Osteocyte (in vitro differentiated cells): ENCODE data around the gene SLFN5. TPM values are rescaled to one million over a fixed set of nuclear protein-coding genes. Genes with fewer than 3 reads are reported as not detected.
"Not testable (repeated sequence)": the region's sequence is repeated elsewhere in the genome, so short reads cannot be mapped to it uniquely, and the experiment has no call there.

Experiments used
- DNase-seq: peaks from one replicate; pipeline ENCODE4 v3.0.0; 2021; ENCODE audit warnings: mixed read lengths; ENCODE audit not compliant: unreplicated experiment; ENCODE audit errors: extremely low spot score
- H3K27ac Mint-ChIP-seq: one replicate; pipeline ENCODE4 v1.8.0; 2021; ENCODE audit warnings: mild to moderate bottlenecking, mixed read lengths; ENCODE audit not compliant: unreplicated experiment
- H3K27me3 Mint-ChIP-seq: one replicate; pipeline ENCODE4 v1.8.0; 2021; ENCODE audit warnings: mixed read lengths; ENCODE audit not compliant: unreplicated experiment
- H3K36me3 Mint-ChIP-seq: one replicate; pipeline ENCODE4 v1.8.0; 2021; ENCODE audit warnings: mixed read lengths; ENCODE audit not compliant: unreplicated experiment
- H3K4me1 Mint-ChIP-seq: one replicate; pipeline ENCODE4 v1.8.0; 2021; ENCODE audit warnings: mixed read lengths; ENCODE audit not compliant: unreplicated experiment
- H3K4me3 Mint-ChIP-seq: one replicate; pipeline ENCODE4 v1.8.0; 2021; ENCODE audit warnings: mild to moderate bottlenecking, moderate library complexity, mixed read lengths; ENCODE audit not compliant: unreplicated experiment
- H3K9me3 Mint-ChIP-seq: one replicate; pipeline ENCODE4 v1.8.0; 2021; ENCODE audit warnings: mixed read lengths; ENCODE audit not compliant: unreplicated experiment
- total RNA-seq: library from RNA; stranded (reverse); gene quantifications from 2 replicates; pipeline ENCODE4 v1.2.1, GENCODE V29; 2021
- TF ChIP-seq, protein P1 (sequence below): fragments of 200-600 bp; sonication (generic); IDR thresholded peaks from 2 replicates; pipeline ENCODE4 v1.5.0; 2021; ENCODE audit warnings: antibody characterized with exemption, mild to moderate bottlenecking, moderate library complexity

The SLFN5 gene
- total RNA-seq, 1 donor from 2014 or later = 79.0 TPM

DNA sequence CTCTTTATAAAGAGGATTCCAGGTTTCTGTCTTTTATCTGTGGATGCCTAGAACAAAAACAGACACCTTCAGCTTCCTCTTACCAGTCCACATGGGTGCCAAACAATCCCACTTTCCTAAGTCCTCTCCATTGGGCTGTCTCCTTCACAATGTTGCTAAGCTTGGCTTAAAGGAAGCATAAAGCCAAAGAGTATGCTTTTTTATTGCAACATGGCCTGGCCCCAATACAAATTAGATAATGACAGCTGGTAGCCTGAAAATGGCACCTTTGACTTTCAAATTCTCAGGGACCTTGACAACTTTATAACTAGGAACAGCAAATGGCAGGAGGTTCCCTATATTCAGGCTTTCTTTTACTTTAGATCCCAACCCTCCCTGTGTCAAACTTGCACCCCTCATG is 55.8 kb downstream of the SLFN5 start:
- H3K27ac Mint-ChIP-seq = no peak overlapping the region

DNA sequence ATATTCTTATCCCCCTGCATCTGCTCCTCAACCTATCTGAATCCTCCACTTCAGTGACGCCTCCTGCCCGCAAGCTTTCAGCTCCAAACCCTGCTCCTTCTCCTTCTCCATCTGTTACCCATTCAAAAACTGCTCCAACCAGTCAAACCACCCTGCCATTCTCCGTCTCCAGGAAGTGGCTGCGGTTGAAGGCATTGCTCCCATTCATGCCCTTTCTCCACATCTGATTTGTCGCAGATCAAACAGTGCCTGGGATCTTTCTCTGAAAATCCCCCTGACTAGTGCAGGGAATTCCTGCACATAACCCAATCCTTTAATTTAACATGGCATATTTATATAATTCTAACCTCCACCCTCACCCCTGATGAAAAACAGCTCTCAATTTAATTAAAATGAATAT is 56.3 kb downstream of the SLFN5 start:
- H3K4me3 Mint-ChIP-seq = no peak overlapping the region
- peaks cover 2% of the 10 kb centered on the region for H3K27me3 Mint-ChIP-seq
- H3K27ac Mint-ChIP-seq = no peak overlapping the region
- no peak for DNase-seq
- H3K9me3 Mint-ChIP-seq = peaks cover 40% of the 10 kb centered on the region
- TF ChIP-seq, protein P1, sequence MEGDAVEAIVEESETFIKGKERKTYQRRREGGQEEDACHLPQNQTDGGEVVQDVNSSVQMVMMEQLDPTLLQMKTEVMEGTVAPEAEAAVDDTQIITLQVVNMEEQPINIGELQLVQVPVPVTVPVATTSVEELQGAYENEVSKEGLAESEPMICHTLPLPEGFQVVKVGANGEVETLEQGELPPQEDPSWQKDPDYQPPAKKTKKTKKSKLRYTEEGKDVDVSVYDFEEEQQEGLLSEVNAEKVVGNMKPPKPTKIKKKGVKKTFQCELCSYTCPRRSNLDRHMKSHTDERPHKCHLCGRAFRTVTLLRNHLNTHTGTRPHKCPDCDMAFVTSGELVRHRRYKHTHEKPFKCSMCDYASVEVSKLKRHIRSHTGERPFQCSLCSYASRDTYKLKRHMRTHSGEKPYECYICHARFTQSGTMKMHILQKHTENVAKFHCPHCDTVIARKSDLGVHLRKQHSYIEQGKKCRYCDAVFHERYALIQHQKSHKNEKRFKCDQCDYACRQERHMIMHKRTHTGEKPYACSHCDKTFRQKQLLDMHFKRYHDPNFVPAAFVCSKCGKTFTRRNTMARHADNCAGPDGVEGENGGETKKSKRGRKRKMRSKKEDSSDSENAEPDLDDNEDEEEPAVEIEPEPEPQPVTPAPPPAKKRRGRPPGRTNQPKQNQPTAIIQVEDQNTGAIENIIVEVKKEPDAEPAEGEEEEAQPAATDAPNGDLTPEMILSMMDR = no peak
- no peaks in the 10 kb centered on the region for H3K36me3 Mint-ChIP-seq
- H3K4me1 Mint-ChIP-seq = peaks cover 23% of the 10 kb centered on the region

More for the DNA sequence above, 55.8 kb downstream of the SLFN5 start:
- H3K27me3 Mint-ChIP-seq = peaks cover 2% of the 10 kb centered on the region
- TF ChIP-seq, protein P1 = no peak
- DNase-seq = no peak
- H3K4me3 Mint-ChIP-seq = no peak overlapping the region
- peaks cover 27% of the 10 kb centered on the region for H3K4me1 Mint-ChIP-seq
- H3K9me3 Mint-ChIP-seq = peaks cover 38% of the 10 kb centered on the region
- no peaks in the 10 kb centered on the region for H3K36me3 Mint-ChIP-seq

DNA sequence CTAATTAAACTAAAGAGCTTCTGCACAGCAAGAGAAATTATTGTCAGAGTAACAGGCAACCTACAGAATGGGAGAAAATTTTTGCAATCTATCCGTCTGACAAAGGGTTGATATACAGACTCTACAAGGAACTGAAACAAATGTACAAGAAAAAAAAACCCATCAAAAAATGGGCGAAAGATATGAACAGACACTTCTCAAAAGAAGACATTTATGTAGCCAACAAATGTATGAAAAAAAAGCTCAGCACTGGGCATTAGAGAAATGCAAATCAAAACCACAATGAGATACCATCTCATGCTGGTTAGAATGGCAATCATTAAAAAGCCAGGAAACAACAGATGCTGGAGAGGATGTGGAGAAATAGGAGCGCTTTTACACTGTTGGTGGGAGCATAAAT is 66.5 kb downstream of the SLFN5 start:
- H3K27me3 Mint-ChIP-seq = peaks cover 36% of the 10 kb centered on the region

DNA sequence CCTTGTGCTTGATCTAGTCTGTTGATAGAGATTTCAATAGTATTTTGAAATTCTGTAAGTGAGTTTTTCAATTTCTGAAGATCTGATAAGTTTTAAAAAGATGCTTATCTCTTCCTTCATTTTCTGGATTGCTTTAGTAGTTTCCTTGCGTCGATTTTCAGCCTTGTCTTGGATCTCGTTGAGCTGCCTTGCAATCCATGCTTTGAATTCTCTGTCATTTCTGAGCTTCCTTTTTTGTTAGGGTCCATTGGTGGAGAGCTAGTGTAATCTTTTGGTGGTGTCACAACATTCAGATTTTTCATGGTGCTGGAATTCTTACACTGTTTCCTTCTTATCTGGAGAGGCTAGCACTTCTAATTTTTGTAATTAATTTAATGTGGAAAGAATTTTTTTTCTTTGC is 69.5 kb downstream of the SLFN5 start:
- H3K4me3 Mint-ChIP-seq = no peak overlapping the region
- H3K9me3 Mint-ChIP-seq = no peaks in the 10 kb centered on the region
- H3K27ac Mint-ChIP-seq = no peak overlapping the region
- DNase-seq = no peak
- no peaks in the 10 kb centered on the region for H3K36me3 Mint-ChIP-seq
- TF ChIP-seq, protein P1 = no peak
- H3K27me3 Mint-ChIP-seq = peaks cover 33% of the 10 kb centered on the region
- peaks cover 25% of the 10 kb centered on the region for H3K4me1 Mint-ChIP-seq

More for the DNA sequence above, 66.5 kb downstream of the SLFN5 start:
- H3K9me3 Mint-ChIP-seq, DNase-seq, H3K36me3 Mint-ChIP-seq, H3K27ac Mint-ChIP-seq, H3K4me1 Mint-ChIP-seq, H3K4me3 Mint-ChIP-seq: not testable (repeated sequence)

DNA sequence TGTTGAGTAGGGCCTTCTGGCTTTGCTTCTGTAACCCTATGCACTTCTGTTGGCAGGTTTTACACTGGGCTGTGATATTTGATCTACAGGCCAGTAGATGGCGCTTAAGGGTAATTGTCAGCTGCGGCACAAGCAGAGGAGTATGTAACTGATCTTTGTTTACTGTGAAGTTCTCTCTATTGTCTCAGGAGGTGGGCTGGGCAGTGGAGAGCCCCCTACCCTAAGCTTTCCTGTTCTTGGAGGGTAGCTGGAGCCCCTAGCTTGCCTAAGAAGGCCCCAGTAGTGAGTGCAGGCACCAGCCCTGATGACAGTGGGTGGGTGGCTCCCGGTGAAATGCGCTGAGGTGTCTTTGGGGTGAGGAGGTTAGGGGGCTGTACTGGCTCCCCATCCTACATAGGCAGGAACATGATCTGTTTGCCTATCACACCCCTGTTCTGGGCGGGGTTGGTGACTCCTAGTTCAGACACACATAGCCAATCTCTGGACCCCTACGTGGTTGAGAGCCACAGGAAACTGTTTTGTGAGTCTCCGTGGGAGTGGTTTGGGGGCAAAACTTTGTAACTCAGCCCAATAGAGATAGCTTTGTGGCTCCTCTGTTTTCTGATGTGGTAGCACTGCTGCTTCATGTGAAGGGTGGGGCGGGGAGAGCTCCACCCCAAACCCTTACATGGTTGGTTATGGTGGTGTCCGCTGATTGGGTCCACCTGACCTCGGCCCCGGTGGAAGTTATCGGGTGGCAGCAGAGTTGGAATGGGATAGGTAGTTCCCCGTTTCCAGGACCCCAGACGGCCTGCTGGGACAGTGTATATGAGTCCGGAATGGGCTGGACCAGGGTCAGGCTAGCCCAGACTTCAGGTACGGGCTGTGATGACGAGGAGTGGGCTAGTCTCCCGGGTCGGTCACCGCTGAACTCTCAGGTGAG is 70.2 kb downstream of the SLFN5 start:
- Mint-ChIP-seq H3K4me3 (no peak overlapping the region), H3K27me3 (peaks cover 32% of the 10 kb centered on the region), H3K4me1 (peaks cover 25% of the 10 kb centered on the region), H3K9me3 (no peaks in the 10 kb centered on the region), H3K27ac (no peak overlapping the region), H3K36me3 (no peaks in the 10 kb centered on the region)
- TF ChIP-seq, protein P1 = peak; percentile 87
- no peak for DNase-seq
